Stimulated activated CD4-positive, alpha-beta T cell treated with anti-CD3 and anti-CD28 coated beads, Interleukin-15, amount 100 ng/mL, for 24 hours (primary cell): ENCODE measurements around the gene VSTM1.

Experiments used
- DNase-seq: peaks from one replicate; pipeline ENCODE4 v3.0.0-alpha.2; 2020

VSTM1 gene

GRCh38 chr19:54009440-54009839, 54.3 kb downstream of the VSTM1 start:
- DNase-seq: no peak

GRCh38 chr19:54002495-54003315, 61.0 kb downstream of the VSTM1 start:
- DNase-seq: no peak

GRCh38 chr19:54001496-54001895, 62.2 kb downstream of the VSTM1 start:
- no peak for DNase-seq

DNA sequence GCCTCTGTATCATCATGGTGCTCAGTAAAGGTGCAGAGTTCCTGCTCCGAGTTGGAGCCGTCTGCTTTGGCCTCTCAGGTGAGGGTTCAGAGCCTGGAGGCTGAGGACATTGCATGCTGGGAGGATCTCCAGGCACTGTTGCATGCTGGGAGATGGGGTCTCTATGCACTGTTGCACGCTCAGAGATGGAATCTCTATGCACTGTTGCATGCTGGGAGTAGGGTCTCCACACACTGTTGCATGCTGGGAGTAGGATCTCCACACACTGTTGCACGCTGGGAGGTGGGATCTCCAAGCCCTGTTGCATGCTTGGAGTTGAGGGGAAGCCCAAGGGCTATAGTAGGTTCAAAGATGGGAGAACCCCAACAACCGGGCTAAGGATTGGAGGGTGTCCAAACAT, 64.0 kb downstream of the VSTM1 start:
- DNase-seq: no peak

GRCh38 chr19:53998223-53998622, 65.5 kb downstream of the VSTM1 start:
- no peak for DNase-seq

DNA sequence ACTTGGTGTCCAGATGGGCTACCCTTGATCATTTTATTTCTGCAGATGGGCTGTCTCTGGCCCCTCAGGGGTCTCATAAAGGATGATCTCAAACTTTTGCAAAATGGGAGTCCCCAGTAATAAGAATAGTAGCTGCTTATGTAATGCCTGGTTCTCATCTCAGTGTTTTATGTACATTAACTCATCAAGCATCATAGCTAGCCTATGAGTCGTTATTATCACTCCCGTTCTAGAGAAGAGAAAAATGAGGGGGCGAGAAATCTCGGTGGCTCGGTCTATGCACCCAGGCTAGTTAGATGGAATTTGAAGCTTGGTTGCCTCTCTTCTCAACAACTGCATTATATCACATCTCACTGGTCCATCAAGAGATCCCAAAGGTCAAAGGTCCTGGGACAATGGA, 68.9 kb downstream of the VSTM1 start:
- no peak for DNase-seq

DNA sequence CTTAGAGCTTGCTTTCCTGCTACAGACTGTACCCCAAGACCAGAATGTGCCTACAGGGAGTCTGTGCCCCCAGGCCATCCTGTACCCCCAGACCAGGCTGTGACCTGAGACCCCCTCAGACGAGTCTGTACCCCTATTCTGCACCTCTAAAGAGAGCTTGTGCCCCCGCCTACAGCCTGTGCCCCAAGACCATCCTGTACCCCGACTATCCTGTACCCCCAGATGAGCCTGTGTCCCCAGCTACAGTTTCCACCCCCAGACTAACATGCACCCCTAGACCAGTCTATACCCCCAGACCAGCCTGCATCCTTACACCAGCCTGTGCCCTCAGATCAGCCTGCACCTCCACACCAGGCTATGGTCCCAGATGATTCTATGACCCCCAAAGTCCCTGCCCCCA, 70.2 kb downstream of the VSTM1 start:
- DNase-seq: no peak

- DNase-seq: no peak
Measured at GRCh38 chr19:53992815-53993214, 70.9 kb downstream of the VSTM1 start.

- no peak for DNase-seq
Measured at GRCh38 chr19:53992211-53992610, 71.5 kb downstream of the VSTM1 start.

DNA sequence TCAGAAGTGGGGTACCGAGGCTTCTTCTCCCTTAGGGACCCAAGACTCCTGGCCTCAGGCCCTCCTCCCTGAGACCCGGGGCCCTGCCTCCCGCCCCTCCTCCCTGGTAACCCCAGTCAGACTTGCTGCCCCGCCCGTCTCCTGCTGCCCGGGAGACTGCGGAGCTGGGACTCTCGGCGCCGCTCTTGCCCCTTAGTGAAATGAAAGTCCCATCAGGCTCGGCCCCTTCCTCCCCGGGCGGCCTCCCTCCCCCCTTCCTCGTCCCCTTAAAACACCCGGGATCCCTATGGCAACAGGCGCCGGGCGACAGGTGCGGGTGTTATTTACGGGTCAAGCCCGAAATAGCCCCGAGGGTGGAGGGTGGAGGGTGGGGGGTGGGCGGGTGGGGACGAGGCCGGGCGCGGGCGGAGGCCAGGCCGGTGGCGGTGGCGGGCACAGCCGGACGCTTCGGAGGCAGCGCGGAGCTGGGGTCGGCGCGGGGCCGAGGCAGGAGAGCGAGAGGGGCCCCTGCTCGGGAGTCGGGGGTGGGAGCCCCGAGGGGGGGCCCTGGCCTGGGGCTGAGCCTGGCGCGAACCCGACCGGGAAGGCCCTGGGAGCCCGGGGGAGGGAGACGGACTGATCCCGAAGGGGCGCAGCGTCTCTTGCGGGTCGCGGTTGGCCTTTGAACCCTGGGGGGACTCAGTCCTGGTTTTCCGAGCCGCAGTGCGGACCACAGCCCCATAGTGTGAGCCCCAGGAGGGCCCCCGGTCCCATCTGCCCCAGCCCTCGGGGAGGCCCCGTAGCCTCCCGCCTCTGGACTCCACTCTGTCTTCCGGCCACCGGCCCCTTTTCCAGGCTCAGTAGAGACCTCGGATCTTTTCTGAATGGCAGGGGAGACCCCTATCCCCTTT, 72.2 kb downstream of the VSTM1 start, which contains the start of gene CACNG6:
Gene CACNG6 (plus strand): TSS at position 414 of the 890 bp plus-strand sequence. CDS start 1,241 bp downstream, outside the sequence.
- DNase-seq: no peak
